ENCODE measurements around the gene KDSR. TPM values are rescaled to one million over a fixed set of nuclear protein-coding genes. Genes with fewer than 3 reads are reported as not detected.

KDSR gene
- total RNA-seq, 1 donor: 46.3 TPM

DNA sequence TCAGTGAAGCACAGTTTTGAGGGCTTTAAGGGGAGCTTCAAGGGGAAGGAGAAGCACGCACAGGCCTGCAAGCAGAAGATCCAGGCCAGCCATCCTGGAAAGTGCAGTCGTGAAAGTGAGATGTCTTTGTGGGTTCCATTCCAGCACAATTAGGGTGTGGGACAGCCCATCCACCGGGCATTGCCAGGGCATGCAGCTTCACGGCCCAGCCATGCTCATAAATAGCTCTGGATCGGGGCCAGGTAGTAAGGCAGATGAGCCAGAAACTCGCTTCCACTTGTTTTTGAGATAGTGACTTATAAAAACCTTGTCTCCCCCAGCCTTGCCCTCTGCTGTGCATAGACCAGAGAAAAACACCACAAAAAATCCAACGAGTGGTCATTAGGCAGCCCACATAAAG lies 21.0 kb downstream of the KDSR start:
- Histone ChIP-seq H3K27me3 (ENCODE audit: insufficient read depth, low read length) (no peaks in the 10 kb centered on the region), H3K79me2 (ENCODE audit: insufficient read depth, low read length) (peaks cover 23% of the 10 kb centered on the region), H3K4me2 (ENCODE audit: insufficient read depth, low read length) (no peak overlapping the region), H3K27ac (ENCODE audit: low read depth, low read length) (peak overlapping the region; percentile 45), H3K36me3 (ENCODE audit: insufficient read depth, low read length) (peaks cover 75% of the 10 kb centered on the region), H3K9me3 (ENCODE audit: low read depth, low read length) (no peaks in the 10 kb centered on the region), H3K4me3 (ENCODE audit: insufficient read depth, low read length) (no peak overlapping the region), H2AFZ (ENCODE audit: low read length) (peak overlapping the region; percentile 15), H4K20me1 (ENCODE audit: insufficient read depth, low read length) (no peaks in the 10 kb centered on the region), H3K4me1 (ENCODE audit: insufficient read depth, low read length) (peaks cover 7% of the 10 kb centered on the region)
- DNase-seq (ENCODE audit: insufficient read length, low spot score, missing footprints): no peak
- TF ChIP-seq CTCF (IDR thresholded peaks at IDR 0.05; ENCODE audit: extremely low read depth, low read depth, low read length): no peak

DNA sequence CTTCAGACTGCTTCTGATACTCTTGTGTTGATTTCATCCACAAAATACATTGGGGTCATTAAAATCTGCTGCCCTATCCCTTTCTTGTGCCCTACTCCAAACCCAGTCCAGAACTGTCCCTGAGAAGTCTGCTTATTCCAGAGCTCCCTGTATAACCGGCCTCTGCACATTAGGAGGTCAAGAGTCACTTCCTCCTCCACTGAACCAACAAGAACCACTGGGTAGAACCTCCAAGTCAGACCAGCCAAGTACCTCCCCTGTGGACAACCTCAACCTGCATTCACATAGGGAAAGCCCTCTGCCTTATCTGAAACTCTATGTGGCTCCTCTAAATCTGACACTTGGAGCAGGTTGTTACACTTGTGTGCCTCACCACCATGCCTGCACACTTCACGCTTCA lies 22.1 kb downstream of the KDSR start:
- Histone ChIP-seq H3K27ac (ENCODE audit: low read depth, low read length) (no peak overlapping the region), H3K4me1 (ENCODE audit: insufficient read depth, low read length) (peaks cover 7% of the 10 kb centered on the region), H3K36me3 (ENCODE audit: insufficient read depth, low read length) (peaks cover 73% of the 10 kb centered on the region), H3K4me2 (ENCODE audit: insufficient read depth, low read length) (no peak overlapping the region), H3K79me2 (ENCODE audit: insufficient read depth, low read length) (peaks cover 22% of the 10 kb centered on the region), H3K4me3 (ENCODE audit: insufficient read depth, low read length) (no peak overlapping the region), H2AFZ (ENCODE audit: low read length) (no peak overlapping the region), H3K9me3 (ENCODE audit: low read depth, low read length) (no peaks in the 10 kb centered on the region), H4K20me1 (ENCODE audit: insufficient read depth, low read length) (no peaks in the 10 kb centered on the region), H3K27me3 (ENCODE audit: insufficient read depth, low read length) (no peaks in the 10 kb centered on the region)
- no peak for TF ChIP-seq CTCF (IDR thresholded peaks at IDR 0.05; ENCODE audit: extremely low read depth, low read depth, low read length)
- no peak for DNase-seq (ENCODE audit: insufficient read length, low spot score, missing footprints)

DNA sequence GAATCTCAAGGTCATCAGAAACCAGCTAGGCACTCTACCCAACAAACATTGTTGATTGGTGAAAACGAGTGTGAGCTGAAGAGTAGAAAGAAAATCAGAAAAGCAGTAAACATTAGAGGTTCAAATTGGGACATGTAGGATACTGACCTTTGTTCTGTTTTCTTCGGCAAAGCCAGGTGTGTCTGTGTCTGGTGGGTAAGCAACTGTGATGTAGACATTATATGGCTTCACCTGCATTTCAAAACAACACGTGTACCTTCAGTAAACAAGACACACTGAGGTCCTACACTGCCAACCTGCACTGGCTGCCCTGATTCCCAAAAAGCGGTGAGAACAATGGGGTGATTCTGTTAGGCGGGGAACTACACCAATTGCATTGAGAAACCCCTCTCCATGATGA lies 22.7 kb downstream of the KDSR start:
- Histone ChIP-seq H3K9me3 (ENCODE audit: low read depth, low read length) (no peaks in the 10 kb centered on the region), H3K4me1 (ENCODE audit: insufficient read depth, low read length) (peaks cover 7% of the 10 kb centered on the region), H3K36me3 (ENCODE audit: insufficient read depth, low read length) (peaks cover 68% of the 10 kb centered on the region), H3K4me3 (ENCODE audit: insufficient read depth, low read length) (no peak overlapping the region), H3K27me3 (ENCODE audit: insufficient read depth, low read length) (no peaks in the 10 kb centered on the region), H2AFZ (ENCODE audit: low read length) (no peak overlapping the region), H3K27ac (ENCODE audit: low read depth, low read length) (no peak overlapping the region), H4K20me1 (ENCODE audit: insufficient read depth, low read length) (no peaks in the 10 kb centered on the region), H3K4me2 (ENCODE audit: insufficient read depth, low read length) (no peak overlapping the region), H3K79me2 (ENCODE audit: insufficient read depth, low read length) (peaks cover 20% of the 10 kb centered on the region)
- no peak for DNase-seq (ENCODE audit: insufficient read length, low spot score, missing footprints)
- TF ChIP-seq CTCF (IDR thresholded peaks at IDR 0.05; ENCODE audit: extremely low read depth, low read depth, low read length): no peak

DNA sequence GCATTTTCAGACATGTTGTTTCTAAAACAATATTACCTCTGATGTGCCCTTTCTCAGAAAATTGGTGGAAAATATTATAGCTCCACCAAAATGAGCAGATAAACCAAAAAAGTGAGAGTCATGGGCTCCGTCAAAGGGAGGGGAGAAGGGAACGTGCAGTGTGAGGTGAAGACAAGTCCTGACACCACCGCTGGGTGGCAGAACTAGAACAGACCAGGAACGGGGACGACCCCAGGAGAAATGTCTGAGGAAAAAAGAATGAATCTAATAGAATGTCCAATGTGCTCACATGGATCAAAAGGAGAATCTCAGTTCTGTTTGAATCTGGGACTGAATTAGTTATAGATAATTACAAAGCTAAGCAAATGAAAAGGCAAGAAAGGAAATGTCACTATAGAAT lies 24.8 kb downstream of the KDSR start:
- DNase-seq (ENCODE audit: insufficient read length, low spot score, missing footprints): no peak
- peaks cover 67% of the 10 kb centered on the region for H3K36me3 ChIP-seq (ENCODE audit: insufficient read depth, low read length)

More for the DNA sequence above, 24.8 kb downstream of the KDSR start:
- no peak overlapping the region for H2AFZ ChIP-seq (ENCODE audit: low read length)
- H3K9me3 ChIP-seq (ENCODE audit: low read depth, low read length): no peaks in the 10 kb centered on the region
- peaks cover 7% of the 10 kb centered on the region for H3K4me1 ChIP-seq (ENCODE audit: insufficient read depth, low read length)
- TF ChIP-seq CTCF (IDR thresholded peaks at IDR 0.05; ENCODE audit: extremely low read depth, low read depth, low read length): peak; percentile 52
- H3K79me2 ChIP-seq (ENCODE audit: insufficient read depth, low read length): peaks cover 15% of the 10 kb centered on the region
- H3K27me3 ChIP-seq (ENCODE audit: insufficient read depth, low read length): no peaks in the 10 kb centered on the region
- H3K27ac ChIP-seq (ENCODE audit: low read depth, low read length): no peak overlapping the region
- no peaks in the 10 kb centered on the region for H4K20me1 ChIP-seq (ENCODE audit: insufficient read depth, low read length)
- H3K4me2 ChIP-seq (ENCODE audit: insufficient read depth, low read length): no peak overlapping the region
- H3K4me3 ChIP-seq (ENCODE audit: insufficient read depth, low read length): no peak overlapping the region

All from osteoblast (primary cell).